HG03103 (cell line): ENCODE data around the gene TMEM203.
"Not testable (repeated sequence)": the region's sequence is repeated elsewhere in the genome, so short reads cannot be mapped to it uniquely, and the experiment has no call there.

Experiments used
- ATAC-seq: cut with Tn5 transposase; IDR thresholded peaks from one replicate; pipeline ENCODE4 v1.9.1; 2021; ENCODE audit warnings: low read depth; ENCODE audit not compliant: unreplicated experiment

The TMEM203 gene

GRCh38 chr9:137205126-137206069 lies at the start of gene TMEM203, which contains the start of gene NDOR1:
TSS of gene TMEM203 (minus strand) at chr9:137205648. CDS start at chr9:137205414, 234 bp downstream.
TSS of gene NDOR1 (plus strand) at chr9:137205700. CDS start at chr9:137205778, 78 bp downstream.
- no peak for ATAC-seq

GRCh38 chr9:137254624-137255447 lies 49.4 kb upstream of the TMEM203 start, which contains the start of gene NELFB:
TSS of gene NELFB (plus strand) at chr9:137255327.
- ATAC-seq, result peak; percentile 71

GRCh38 chr9:137253717-137254623 lies 48.5 kb upstream of the TMEM203 start:
- no peak for ATAC-seq

GRCh38 chr9:137252555-137253506 lies 47.4 kb upstream of the TMEM203 start:
- ATAC-seq, result no peak

GRCh38 chr9:137251490-137252268 lies 46.2 kb upstream of the TMEM203 start:
- ATAC-seq, result no peak

GRCh38 chr9:137251194-137251461 lies 45.7 kb upstream of the TMEM203 start, which contains the start of gene STPG3:
TSS of gene STPG3 (plus strand) at chr9:137251286. CDS start at chr9:137251287, 1 bp downstream.
- no peak for ATAC-seq

- no peak for ATAC-seq
Measured at GRCh38 chr9:137250329-137251193, 45.1 kb upstream of the TMEM203 start.

GRCh38 chr9:137247916-137248175 lies 42.4 kb upstream of the TMEM203 start:
- ATAC-seq, result no peak

- no peak for ATAC-seq
Measured at GRCh38 chr9:137247135-137247915, 41.9 kb upstream of the TMEM203 start.

GRCh38 chr9:137245450-137246421 lies 40.3 kb upstream of the TMEM203 start:
- ATAC-seq, result no peak

GRCh38 chr9:137244486-137245449 lies 39.3 kb upstream of the TMEM203 start:
- no peak for ATAC-seq

GRCh38 chr9:137243626-137244485 lies 38.4 kb upstream of the TMEM203 start:
- ATAC-seq, result no peak

GRCh38 chr9:137243266-137243625 lies 37.8 kb upstream of the TMEM203 start:
- ATAC-seq, result not testable (repeated sequence)
